SH-SY5Y (cell line): ENCODE data around the gene KDM1A.

Experiments used
- GATA2 ChIP-seq: IDR thresholded peaks from 2 replicates; pipeline ENCODE4 v1.6.1; 2011; ENCODE audit warnings: mild to moderate bottlenecking, low read depth, low read length
- GATA3 ChIP-seq: IDR thresholded peaks from 2 replicates; pipeline ENCODE4 v1.6.1; 2011; ENCODE audit warnings: low read depth, mild to moderate bottlenecking, low read length, moderate library complexity

The KDM1A gene

DNA sequence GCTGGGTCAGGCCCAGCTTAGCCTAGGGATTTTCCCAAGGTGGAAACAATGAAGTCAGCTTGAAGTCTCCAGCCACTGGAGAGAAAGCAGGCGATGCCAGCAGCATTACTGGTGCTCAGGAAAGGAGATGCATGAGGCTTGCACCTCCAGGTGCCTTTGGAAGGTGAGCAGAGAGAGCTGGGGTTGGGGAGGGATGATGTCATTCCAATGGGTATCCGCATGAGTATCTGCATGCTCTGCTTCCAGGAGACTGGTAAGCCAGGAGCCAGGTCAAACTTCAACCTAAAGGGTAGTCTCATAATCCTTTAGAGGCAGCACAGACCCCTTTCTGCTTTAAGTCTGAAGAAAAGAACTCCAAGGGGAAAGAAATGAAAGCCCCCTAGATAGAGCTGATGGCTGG is 68.8 kb downstream of the KDM1A start:
- TF ChIP-seq GATA3 (no peak), GATA2 (no peak)

DNA sequence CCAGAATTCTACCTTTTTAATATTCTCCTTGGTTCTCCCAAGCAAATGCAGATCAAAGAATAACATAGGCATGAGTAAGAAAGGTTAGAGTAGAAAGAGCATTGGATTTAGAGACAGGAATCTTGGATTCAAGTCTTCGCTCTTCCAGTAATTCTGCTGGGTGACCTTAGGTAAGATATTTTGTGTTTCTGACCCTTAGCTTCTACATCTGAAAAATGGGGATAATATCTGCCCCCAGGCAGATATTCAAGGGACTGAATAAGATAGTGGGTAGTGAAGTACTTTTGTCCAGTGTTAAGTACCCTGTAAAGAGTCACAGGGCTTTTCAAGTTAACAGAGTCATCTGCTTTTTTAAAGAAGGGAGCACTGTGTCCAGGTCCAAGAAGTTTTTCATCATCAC is 70.8 kb downstream of the KDM1A start:
- no peak for TF ChIP-seq GATA2
- no peak for TF ChIP-seq GATA3

DNA sequence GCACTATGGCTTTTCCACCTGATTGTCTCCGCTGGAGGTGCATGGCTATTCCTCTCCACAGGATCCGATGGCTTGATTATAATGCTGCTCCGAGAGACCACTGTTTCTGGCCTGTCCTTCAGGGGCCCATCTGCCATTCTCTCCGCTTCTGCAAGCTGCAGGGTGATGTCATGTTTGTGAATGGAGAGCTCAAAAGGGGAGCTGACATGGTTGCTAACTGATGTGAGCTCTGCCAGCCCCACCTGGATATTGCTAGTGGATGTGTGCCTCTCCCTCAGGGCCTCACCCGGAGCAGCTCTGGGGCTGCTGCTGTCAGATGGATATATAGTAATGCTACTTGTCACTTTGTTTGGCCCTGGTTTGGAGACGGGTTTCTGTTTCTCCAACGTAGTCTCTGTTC is 72.3 kb downstream of the KDM1A start:
- no peak for TF ChIP-seq GATA2
- no peak for TF ChIP-seq GATA3

DNA sequence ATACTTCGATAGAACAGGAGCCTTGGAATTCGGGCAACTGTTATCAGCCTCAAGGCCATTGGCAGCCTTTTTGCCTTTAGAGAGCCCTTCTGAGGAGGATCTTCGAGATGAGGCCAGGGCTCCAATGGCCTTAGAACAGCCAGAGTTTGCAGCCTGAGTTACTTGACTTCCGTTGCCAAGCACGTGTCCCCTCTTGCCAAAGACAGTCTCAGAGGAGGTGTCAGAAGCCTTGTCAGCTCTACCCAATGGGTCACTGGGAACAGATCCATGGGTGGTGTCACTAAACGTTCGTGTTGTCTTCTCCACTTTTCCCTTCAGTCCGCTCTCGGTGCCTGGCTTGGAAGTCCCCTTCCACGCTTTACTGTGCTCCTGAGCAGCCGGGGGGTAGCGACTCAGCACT is 73.2 kb downstream of the KDM1A start:
- TF ChIP-seq GATA2 (no peak), GATA3 (no peak)

DNA sequence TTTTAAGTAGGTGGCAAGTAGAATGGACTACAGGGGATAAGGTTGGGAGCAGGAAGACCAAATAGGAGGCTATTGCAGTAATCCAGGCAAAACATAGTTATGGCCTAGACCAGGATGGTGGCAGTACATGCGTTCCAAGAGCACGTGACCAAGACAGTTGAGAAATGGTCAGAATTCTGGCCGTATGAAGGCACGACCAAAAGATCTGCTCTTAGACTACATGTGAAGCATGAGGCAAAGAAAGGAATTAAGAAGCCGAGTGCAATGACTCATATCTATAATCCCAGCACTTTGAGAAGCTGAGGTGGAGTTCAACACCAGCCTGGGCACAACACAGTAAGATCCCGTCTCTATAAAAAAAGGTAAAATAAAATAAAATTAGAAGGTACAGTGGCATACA is 78.0 kb downstream of the KDM1A start:
- TF ChIP-seq GATA2 (no peak), GATA3 (no peak)

DNA sequence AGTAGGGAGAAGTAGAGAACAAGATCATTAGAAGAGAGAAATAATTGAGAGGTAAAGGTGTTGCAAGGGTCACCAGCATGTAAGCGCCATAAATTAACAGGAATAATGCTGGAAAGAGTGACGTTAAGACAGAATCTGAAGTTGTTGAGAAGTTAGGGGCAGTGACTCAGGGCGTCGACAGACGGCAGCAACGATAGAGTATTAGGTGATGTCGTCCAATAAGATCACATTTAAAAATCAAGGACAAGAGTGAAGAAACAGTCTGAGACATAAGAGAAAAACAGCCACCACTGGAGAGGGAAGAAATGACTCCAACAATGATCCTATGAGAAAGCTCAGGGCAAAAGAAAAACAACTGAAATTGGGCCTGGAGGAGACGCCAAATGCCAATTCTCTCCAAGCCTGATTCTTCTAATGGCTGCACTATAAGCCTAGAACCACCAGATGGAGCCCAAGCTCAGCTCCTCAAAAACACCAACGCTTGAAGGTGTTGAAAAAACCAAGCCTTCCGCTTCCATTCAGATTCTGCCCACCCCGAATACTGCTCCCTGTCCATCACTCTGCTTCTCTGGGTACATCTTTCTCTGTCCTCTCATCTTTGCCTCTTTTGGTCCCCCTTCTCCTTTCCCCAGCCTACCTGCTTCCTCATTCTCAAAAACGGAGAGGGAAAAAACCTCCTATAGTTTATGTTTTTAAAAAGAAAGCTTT is 79.3 kb downstream of the KDM1A start:
- no peak for TF ChIP-seq GATA2
- no peak for TF ChIP-seq GATA3

DNA sequence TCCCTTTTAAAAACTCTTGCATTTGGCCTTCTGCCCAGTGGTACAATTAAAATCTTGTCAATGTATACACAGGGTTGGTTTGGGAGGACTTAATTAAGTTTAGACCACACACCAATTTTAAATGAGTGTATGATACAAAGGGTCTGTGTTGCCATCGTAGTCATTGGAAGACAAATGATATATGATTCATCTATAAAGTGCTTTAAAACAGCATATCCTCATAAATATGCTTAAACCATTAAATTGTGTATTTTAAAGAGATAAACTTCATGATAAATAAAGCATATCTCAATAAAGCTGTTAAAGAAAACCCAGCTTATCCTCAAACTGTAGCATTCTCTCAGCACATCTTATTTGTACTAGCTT is 79.9 kb downstream of the KDM1A start:
- no peak for TF ChIP-seq GATA3
- TF ChIP-seq GATA2, result no peak

DNA sequence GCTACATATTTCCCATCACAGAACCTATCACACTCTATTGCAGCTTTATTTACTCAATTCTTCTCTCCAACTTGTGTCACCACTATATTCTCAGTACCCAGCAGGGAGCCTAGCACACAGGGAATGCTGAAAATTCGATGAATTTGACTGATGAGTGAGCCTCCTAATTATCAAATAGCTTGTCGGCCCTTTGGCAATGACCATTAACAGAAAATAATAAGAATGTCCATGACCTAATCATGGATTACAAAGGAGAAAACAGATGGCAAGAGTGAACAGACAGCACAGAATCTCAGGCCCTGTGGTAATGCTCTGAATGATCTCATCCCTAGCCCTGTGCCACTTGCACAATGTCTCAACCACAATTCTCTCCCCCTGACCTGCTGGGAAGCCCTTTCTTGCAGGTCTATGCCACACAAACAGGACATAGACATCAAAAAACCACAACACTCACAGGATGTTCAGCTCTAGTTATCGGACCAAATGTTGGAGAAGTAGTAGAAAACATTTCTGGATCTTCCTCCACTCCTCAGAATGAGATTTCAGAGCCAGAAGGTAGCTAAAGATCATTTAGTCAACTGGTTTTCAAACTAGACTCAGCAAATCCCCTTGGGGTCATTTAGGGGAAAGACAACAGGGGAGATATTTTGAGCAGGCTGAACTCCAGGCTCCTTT is 80.9 kb downstream of the KDM1A start:
- TF ChIP-seq GATA3, result no peak
- no peak for TF ChIP-seq GATA2

DNA sequence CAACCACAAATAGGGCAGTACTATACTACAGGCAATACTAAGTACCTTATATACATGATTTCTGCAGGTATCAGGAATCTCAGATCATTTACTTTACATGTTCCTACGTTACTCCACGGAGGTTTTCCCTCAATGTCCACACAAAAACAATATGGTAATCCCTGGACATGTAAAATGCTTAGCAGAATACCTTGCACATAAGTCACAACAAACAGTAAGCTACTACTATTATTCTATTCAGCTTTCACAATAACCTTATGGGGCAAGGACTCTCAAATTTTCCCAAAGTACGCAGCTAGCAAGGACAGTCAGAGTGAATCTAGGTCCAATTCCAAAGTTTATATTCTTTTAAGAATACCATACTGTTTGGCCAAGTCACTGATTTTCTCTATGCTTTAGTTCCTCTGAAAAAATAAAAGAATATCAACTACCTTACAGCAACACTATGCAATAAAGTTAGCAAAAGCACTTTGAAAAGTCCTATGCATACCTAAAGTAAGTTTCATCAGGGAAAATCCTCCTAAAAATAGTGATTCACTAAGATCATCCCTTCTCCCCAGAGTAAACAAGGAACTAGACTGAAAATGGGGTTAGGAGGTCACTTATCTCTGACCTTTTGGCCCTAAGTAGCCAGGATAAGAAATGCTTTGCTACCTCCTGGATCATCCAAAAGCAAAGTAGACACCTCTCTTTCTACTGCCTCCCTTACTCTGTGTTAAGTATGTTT is 82.0 kb downstream of the KDM1A start:
- TF ChIP-seq GATA2 (no peak), GATA3 (no peak)

DNA sequence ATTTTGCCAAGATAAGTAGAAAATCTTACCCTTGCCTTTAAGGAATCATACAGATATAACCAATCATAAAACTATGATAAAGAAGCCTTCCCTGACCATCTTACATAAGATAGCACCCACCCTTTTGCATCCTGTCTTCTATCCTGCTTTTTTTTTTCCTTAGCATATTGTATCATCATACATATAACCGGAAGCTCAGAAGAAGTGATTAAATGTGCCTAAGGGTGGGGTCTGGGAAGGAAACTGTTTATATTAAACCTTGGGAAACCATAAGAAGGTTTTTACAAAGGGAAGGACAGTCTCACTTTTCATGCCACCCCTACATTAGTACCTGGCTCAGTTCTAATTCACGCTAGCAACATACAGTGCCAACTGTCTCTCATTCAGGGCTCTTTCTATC is 82.6 kb downstream of the KDM1A start:
- TF ChIP-seq GATA2 (no peak), GATA3 (no peak)

DNA sequence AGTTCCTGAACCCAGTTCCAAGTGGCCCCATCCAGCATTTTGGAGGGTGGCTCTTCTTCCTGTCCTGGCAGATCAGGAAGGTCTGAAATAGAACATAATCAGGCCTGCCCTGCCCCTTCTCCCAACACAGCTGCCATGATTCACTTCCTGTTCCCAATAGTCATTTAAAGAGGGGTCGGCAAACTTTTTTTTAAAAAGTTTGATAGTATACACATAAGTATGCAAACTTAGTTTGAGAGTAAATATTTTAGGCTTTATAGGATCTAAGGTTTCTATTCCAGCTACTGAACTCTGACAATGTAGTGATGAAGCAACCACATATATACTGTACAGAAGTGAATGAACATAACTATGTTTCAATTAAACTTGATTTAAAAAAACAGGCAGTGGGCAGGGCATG is 83.0 kb downstream of the KDM1A start:
- no peak for TF ChIP-seq GATA3
- TF ChIP-seq GATA2, result no peak

DNA sequence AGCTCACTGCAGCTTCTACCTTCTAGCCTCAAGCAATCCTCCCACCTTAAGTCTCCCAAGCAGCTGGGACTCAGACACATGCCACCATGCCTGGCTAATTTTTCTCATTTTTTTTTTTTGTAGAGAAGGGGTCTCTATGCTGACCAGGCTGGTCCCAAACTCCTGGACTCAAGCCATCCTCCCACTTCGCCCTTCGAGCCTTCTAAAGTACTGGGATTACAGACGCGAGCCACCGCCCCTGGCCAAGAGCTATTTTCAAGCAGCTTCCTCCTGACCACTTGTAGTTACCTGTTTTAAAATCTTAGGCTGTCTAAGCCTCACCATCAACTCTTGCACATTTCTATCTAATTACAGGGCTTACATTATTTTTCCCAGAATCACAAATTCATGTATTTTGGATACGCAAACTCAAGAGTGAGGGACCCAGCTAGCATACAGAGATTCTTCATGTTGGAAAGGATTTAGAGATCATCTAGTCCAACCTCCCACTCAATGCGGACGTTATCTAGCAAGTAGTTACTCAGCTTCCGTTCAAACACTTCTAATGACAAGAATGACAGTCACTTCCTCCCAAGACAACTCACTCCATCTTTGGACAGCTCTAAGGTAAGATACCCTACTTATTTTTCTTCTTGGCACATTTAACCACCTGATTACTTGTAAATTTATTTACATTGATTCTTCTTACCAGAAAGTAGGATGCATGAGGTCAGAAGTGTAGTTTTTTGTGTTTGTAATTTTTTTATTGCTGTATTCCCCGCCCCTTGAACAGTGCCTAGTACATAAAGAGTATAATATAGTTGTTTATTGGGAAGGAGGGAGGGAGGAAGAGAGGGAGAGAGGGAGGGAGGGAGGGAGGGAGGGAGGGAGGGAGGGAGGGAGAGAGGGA is 84.0 kb downstream of the KDM1A start:
- TF ChIP-seq GATA2, result no peak
- no peak for TF ChIP-seq GATA3

DNA sequence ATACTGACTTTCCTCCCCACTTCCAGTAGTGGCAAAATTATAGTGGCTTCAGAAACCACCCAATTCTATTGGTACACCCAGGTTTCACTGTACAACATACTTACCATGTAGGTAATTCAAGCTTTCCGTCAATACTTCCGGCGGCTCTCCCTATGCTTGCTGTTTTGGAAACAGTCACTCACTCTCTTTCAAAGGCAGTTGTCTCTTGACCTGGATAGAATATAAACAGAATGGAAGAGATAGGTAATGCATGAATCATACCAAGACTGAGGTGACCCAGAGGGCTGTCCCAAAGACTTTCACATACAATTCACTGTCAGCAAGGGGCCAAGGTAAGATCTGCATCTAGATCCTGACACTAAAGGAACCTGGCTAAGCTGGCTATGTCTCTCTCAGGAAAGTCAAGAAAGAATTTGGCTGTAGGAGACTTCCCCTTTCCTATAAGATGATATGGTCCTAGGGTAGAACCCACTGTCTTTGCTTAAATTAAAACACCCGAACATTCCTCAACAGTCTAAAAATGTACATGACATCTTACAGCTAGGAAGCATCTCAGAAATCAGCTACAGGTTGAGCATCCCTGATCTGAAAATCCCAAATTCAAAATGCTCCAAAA is 89.8 kb downstream of the KDM1A start:
- TF ChIP-seq GATA2, result no peak
- TF ChIP-seq GATA3, result no peak
